ENCODE data around the gene RBL1. TPM values are rescaled to one million over a fixed set of nuclear protein-coding genes. Genes with fewer than 3 reads are reported as not detected.
"Not testable (repeated sequence)": the region's sequence is repeated elsewhere in the genome, so short reads cannot be mapped to it uniquely, and the experiment has no call there.

The RBL1 gene
- total RNA-seq, 1 experiment from 2014 or later: 35.9 TPM

- CTCF ChIA-PET: interaction anchor here (1.4 kb wide), 1 partner anchor 13 kb away, joined by 3 read pairs; no protein-coding TSS in a partner anchor
Observed at GRCh38 chr20:37020636-37021035, 75.2 kb downstream of the RBL1 start.

GRCh38 chr20:37012631-37013030 is 83.2 kb downstream of the RBL1 start:
- H3K4me1 ChIP-seq; H3K27ac Mint-ChIP-seq (ENCODE audit: unreplicated experiment); intact Hi-C loops (cut with micrococcal nuclease; ENCODE audit: unreplicated experiment); H3K36me3 ChIP-seq (ENCODE audit: control insufficient read depth, insufficient read depth, low read length); H3K4me1 Mint-ChIP-seq (ENCODE audit: low read depth, unreplicated experiment); H3K27me3 Mint-ChIP-seq (ENCODE audit: insufficient read depth, unreplicated experiment); H3K9me3 Mint-ChIP-seq (ENCODE audit: unreplicated experiment); POLR2A ChIA-PET; H3K27me3 ChIP-seq (replicated peaks; ENCODE audit: control insufficient read depth, insufficient read depth, low read length); H3K4me3 Mint-ChIP-seq (ENCODE audit: unreplicated experiment); H3K9me3 ChIP-seq; H3K4me3 ChIP-seq (ENCODE audit: low read depth, low read length); DNase-seq; CTCF ChIA-PET; BruUV-seq (replicated peaks): not testable (repeated sequence)
- peaks cover 58% of the 10 kb centered on the region for H3K36me3 Mint-ChIP-seq (ENCODE audit: insufficient read depth, unreplicated experiment)

More at GRCh38 chr20:37020636-37021035, 75.2 kb downstream of the RBL1 start:
- peaks cover 2% of the 10 kb centered on the region for H3K36me3 ChIP-seq (ENCODE audit: control insufficient read depth, insufficient read depth, low read length)
- Mint-ChIP-seq H3K27ac (ENCODE audit: unreplicated experiment) (no peak overlapping the region), H3K27me3 (ENCODE audit: insufficient read depth, unreplicated experiment) (no peaks in the 10 kb centered on the region), H3K9me3 (ENCODE audit: unreplicated experiment) (no peaks in the 10 kb centered on the region), H3K4me3 (ENCODE audit: unreplicated experiment) (no peak overlapping the region), H3K4me1 (ENCODE audit: low read depth, unreplicated experiment) (no peaks in the 10 kb centered on the region), H3K36me3 (ENCODE audit: insufficient read depth, unreplicated experiment) (peaks cover 60% of the 10 kb centered on the region)
- no peak for DNase-seq
- no peak for TF ChIP-seq CTCF (IDR thresholded peaks at IDR 0.05; ENCODE audit: insufficient read depth in 1 of 2, low read depth in 1 of 2, low read length in 1 of 2, severe bottlenecking in 1 of 2, unreplicated experiment in 1 of 2)
- H3K4me3 ChIP-seq (ENCODE audit: low read depth, low read length): no peak overlapping the region
- H3K27me3 ChIP-seq (replicated peaks; ENCODE audit: control insufficient read depth, insufficient read depth, low read length): no peaks in the 10 kb centered on the region
- no peaks in the 10 kb centered on the region for H3K9me3 ChIP-seq
- intact Hi-C loops (cut with micrococcal nuclease; ENCODE audit: unreplicated experiment): no loop called here
- no peaks in the 10 kb centered on the region for H3K4me1 ChIP-seq
- BruUV-seq (replicated peaks): no TSS peak
- POLR2A ChIA-PET: no interaction called here

GRCh38 chr20:37011858-37012257 is 83.9 kb downstream of the RBL1 start:
- POLR2A ChIA-PET; CTCF ChIA-PET; H3K4me1 Mint-ChIP-seq (ENCODE audit: low read depth, unreplicated experiment); H3K9me3 Mint-ChIP-seq (ENCODE audit: unreplicated experiment); DNase-seq; H3K27me3 ChIP-seq (replicated peaks; ENCODE audit: control insufficient read depth, insufficient read depth, low read length); H3K27me3 Mint-ChIP-seq (ENCODE audit: insufficient read depth, unreplicated experiment); H3K36me3 ChIP-seq (ENCODE audit: control insufficient read depth, insufficient read depth, low read length); H3K4me3 ChIP-seq (ENCODE audit: low read depth, low read length); H3K27ac Mint-ChIP-seq (ENCODE audit: unreplicated experiment); BruUV-seq (replicated peaks); H3K9me3 ChIP-seq; intact Hi-C loops (cut with micrococcal nuclease; ENCODE audit: unreplicated experiment); H3K4me3 Mint-ChIP-seq (ENCODE audit: unreplicated experiment); H3K4me1 ChIP-seq: not testable (repeated sequence)
- H3K36me3 Mint-ChIP-seq (ENCODE audit: insufficient read depth, unreplicated experiment): peaks cover 50% of the 10 kb centered on the region

- intact Hi-C loops (cut with micrococcal nuclease; ENCODE audit: unreplicated experiment): no loop called here
- H3K27me3 ChIP-seq (replicated peaks; ENCODE audit: control insufficient read depth, insufficient read depth, low read length): no peaks in the 10 kb centered on the region
- peaks cover 3% of the 10 kb centered on the region for H3K36me3 ChIP-seq (ENCODE audit: control insufficient read depth, insufficient read depth, low read length)
- Mint-ChIP-seq H3K27ac (ENCODE audit: unreplicated experiment) (no peak overlapping the region), H3K4me3 (ENCODE audit: unreplicated experiment) (no peak overlapping the region), H3K27me3 (ENCODE audit: insufficient read depth, unreplicated experiment) (no peaks in the 10 kb centered on the region), H3K4me1 (ENCODE audit: low read depth, unreplicated experiment) (no peaks in the 10 kb centered on the region), H3K9me3 (ENCODE audit: unreplicated experiment) (no peaks in the 10 kb centered on the region), H3K36me3 (ENCODE audit: insufficient read depth, unreplicated experiment) (peaks cover 49% of the 10 kb centered on the region)
- DNase-seq: no peak
- TF ChIP-seq CTCF (IDR thresholded peaks at IDR 0.05; ENCODE audit: insufficient read depth in 1 of 2, low read depth in 1 of 2, low read length in 1 of 2, severe bottlenecking in 1 of 2, unreplicated experiment in 1 of 2): no peak
- CTCF ChIA-PET: interaction anchor here (1.1 kb wide), 1 partner anchor 167 kb away, joined by 4 read pairs; no protein-coding TSS in a partner anchor
- BruUV-seq (replicated peaks): no TSS peak
- H3K4me3 ChIP-seq (ENCODE audit: low read depth, low read length): no peak overlapping the region
- H3K4me1 ChIP-seq: no peaks in the 10 kb centered on the region
- POLR2A ChIA-PET: no interaction called here
- no peaks in the 10 kb centered on the region for H3K9me3 ChIP-seq
Observed at GRCh38 chr20:37011147-37011546, 84.7 kb downstream of the RBL1 start.
